Loucy (cell line): ENCODE results near the gene MAX.

ENCODE experiments used
- H2AFZ ChIP-seq: fragments of 200-600 bp; sonication (generic); 2 replicates; pipeline ENCODE4 v1.6.0; 2016; ENCODE audit warnings: antibody characterized with exemption, mild to moderate bottlenecking, low read length, moderate library complexity
- H3F3A ChIP-seq: fragments of 200-600 bp; 2 replicates; pipeline ENCODE4 v1.6.0; 2016; ENCODE audit warnings: antibody characterized with exemption, low read depth, mild to moderate bottlenecking
- H3K27me3 ChIP-seq: fragments of 200-600 bp; sonication (generic); 2 replicates; pipeline ENCODE4 v1.6.1; 2014; ENCODE audit warnings: low read length, mild to moderate bottlenecking; ENCODE audit not compliant: insufficient read depth, poor library complexity, severe bottlenecking
- H3K36me3 ChIP-seq: fragments of 200-600 bp; sonication (generic); 2 replicates; pipeline ENCODE4 v1.6.1; 2016; ENCODE audit warnings: low read length; ENCODE audit not compliant: insufficient read depth
- H3K4me1 ChIP-seq: fragments of 200-600 bp; sonication (generic); 2 replicates; pipeline ENCODE4 v1.5.1; 2014; ENCODE audit warnings: low read length, mild to moderate bottlenecking; ENCODE audit not compliant: insufficient read depth, poor library complexity, severe bottlenecking
- H3K4me2 ChIP-seq: fragments of 200-600 bp; sonication (generic); 2 replicates; pipeline ENCODE4 v1.6.0; 2014; ENCODE audit warnings: antibody characterized with exemption, low read length, low read depth, mild to moderate bottlenecking; ENCODE audit not compliant: poor library complexity, severe bottlenecking
- H3K4me3 ChIP-seq: fragments of 200-600 bp; sonication (generic); 2 replicates; pipeline ENCODE4 v1.5.1; 2014; ENCODE audit warnings: low read length, mild to moderate bottlenecking, mixed read lengths; ENCODE audit not compliant: poor library complexity, severe bottlenecking
- H3K79me2 ChIP-seq: fragments of 200-600 bp; sonication (generic); 2 replicates; pipeline ENCODE4 v1.6.1; 2014; ENCODE audit warnings: low read length; ENCODE audit not compliant: insufficient read depth
- H3K9ac ChIP-seq: fragments of 200-600 bp; sonication (generic); 2 replicates; pipeline ENCODE4 v1.6.0; 2014; ENCODE audit warnings: mild to moderate bottlenecking, low read depth, low read length, moderate library complexity; ENCODE audit not compliant: poor library complexity, severe bottlenecking
- H3K9me2 ChIP-seq: fragments of 200-600 bp; sonication (generic); replicated peaks from 2 replicates; pipeline ENCODE4 v1.6.1; 2016; ENCODE audit warnings: low read depth, low read length, mixed read lengths
- H3K9me3 ChIP-seq: fragments of 200-600 bp; sonication (generic); 2 replicates; pipeline ENCODE4 v1.6.1; 2014; ENCODE audit warnings: mild to moderate bottlenecking, antibody characterized with exemption, low read length, low read depth; ENCODE audit not compliant: insufficient read depth
- H4K20me1 ChIP-seq: fragments of 200-600 bp; sonication (generic); 2 replicates; pipeline ENCODE4 v1.6.0; 2014; ENCODE audit warnings: antibody characterized with exemption, low read length, mild to moderate bottlenecking; ENCODE audit not compliant: insufficient read depth, poor library complexity, severe bottlenecking
- CTCF ChIP-seq: fragments of 200-600 bp; sonication (generic); conservative IDR thresholded peaks from 2 replicates; pipeline ENCODE4 v1.5.1; 2014; ENCODE audit warnings: mild to moderate bottlenecking, antibody characterized with exemption, low read length
- EZH2phosphoT487 ChIP-seq: fragments of 200-600 bp; IDR thresholded peaks from 2 replicates; pipeline ENCODE4 v1.6.1; 2018; ENCODE audit warnings: antibody characterized with exemption, mild to moderate bottlenecking, moderate library complexity, borderline replicate concordance

Gene MAX

GRCh38 chr14:65069874-65070413 lies 32.4 kb downstream of the MAX start:
- Histone ChIP-seq H3K79me2 (no peaks in the 10 kb centered on the region), H4K20me1 (no peaks in the 10 kb centered on the region), H3K4me3 (no peak overlapping the region), H2AFZ (no peak overlapping the region), H3K4me2 (no peak overlapping the region), H3F3A (no peaks in the 10 kb centered on the region), H3K27me3 (no peaks in the 10 kb centered on the region), H3K4me1 (no peaks in the 10 kb centered on the region), H3K9ac (no peak overlapping the region), H3K9me2 (no peaks in the 10 kb centered on the region), H3K36me3 (peaks cover 49% of the 10 kb centered on the region; the same call in 1 of the 2 replicates), H3K9me3 (no peaks in the 10 kb centered on the region)
- TF ChIP-seq CTCF = no peak
- no peak for TF ChIP-seq EZH2phosphoT487

GRCh38 chr14:65065719-65066118 lies 36.6 kb downstream of the MAX start:
- TF ChIP-seq CTCF (no peak), EZH2phosphoT487 (no peak)
- no peaks in the 10 kb centered on the region for H3F3A ChIP-seq
- no peak overlapping the region for H3K9ac ChIP-seq
- no peaks in the 10 kb centered on the region for H3K9me2 ChIP-seq
- no peak overlapping the region for H3K4me3 ChIP-seq
- H3K4me1 ChIP-seq = no peaks in the 10 kb centered on the region
- peaks cover 60% of the 10 kb centered on the region; the same call in 1 of the 2 replicates for H3K36me3 ChIP-seq
- H3K79me2 ChIP-seq = no peaks in the 10 kb centered on the region
- H4K20me1 ChIP-seq = no peaks in the 10 kb centered on the region
- H2AFZ ChIP-seq = no peak overlapping the region
- H3K4me2 ChIP-seq = no peak overlapping the region
- H3K27me3 ChIP-seq = no peaks in the 10 kb centered on the region
- no peaks in the 10 kb centered on the region for H3K9me3 ChIP-seq

- no peak overlapping the region for H3K4me3 ChIP-seq
- TF ChIP-seq EZH2phosphoT487 (no peak), CTCF (no peak)
- no peaks in the 10 kb centered on the region for H3K9me2 ChIP-seq
- H3K36me3 ChIP-seq = peaks cover 75% of the 10 kb centered on the region
- H3K9me3 ChIP-seq = no peaks in the 10 kb centered on the region
- H3K4me1 ChIP-seq = no peaks in the 10 kb centered on the region
- H2AFZ ChIP-seq = no peak overlapping the region
- H3K79me2 ChIP-seq = no peaks in the 10 kb centered on the region
- H4K20me1 ChIP-seq = no peaks in the 10 kb centered on the region
- no peak overlapping the region for H3K9ac ChIP-seq
- no peak overlapping the region for H3K4me2 ChIP-seq
- H3F3A ChIP-seq = no peaks in the 10 kb centered on the region
- H3K27me3 ChIP-seq = no peaks in the 10 kb centered on the region
Measured at GRCh38 chr14:65062096-65063075, 39.9 kb downstream of the MAX start.
